SK-N-SH (cell line): ENCODE data around the gene CNTLN. TPM values are rescaled to one million over a fixed set of nuclear protein-coding genes. Genes with fewer than 3 reads are reported as not detected.

Experiments used
- CTCF ChIA-PET: fragments of 300-600, 350-600 bp; formaldehyde crosslinking; extraction: SDS; loops from one replicate; lab custom pipeline; 2021; lab: Yijun Ruan, JAX
- POLR2A ChIA-PET: fragments of 350-600 bp; sonication (Branson Sonifier 250); formaldehyde crosslinking; extraction: SDS; loops from one replicate; lab custom pipeline; 2020; ENCODE audit warnings: antibody characterized with exemption, inconsistent platforms; lab: Yijun Ruan, JAX
- DNase-seq: peaks from one replicate; pipeline ENCODE4 v3.0.0; 2012
- H2AFZ ChIP-seq: fragments of 200-600 bp; sonication (generic); 2 replicates; pipeline ENCODE4 v1.8.1; 2016; ENCODE audit warnings: antibody characterized with exemption, mild to moderate bottlenecking, low read depth
- H3F3A ChIP-seq: fragments of 200-600 bp; sonication (generic); replicated peaks from 2 replicates; pipeline ENCODE3; 2016; ENCODE audit warnings: antibody characterized with exemption, mild to moderate bottlenecking; ENCODE audit not compliant: insufficient read depth
- H3K27ac ChIP-seq, 2 experiments: fragments of 200-500 bp in 1 of 2; fragments of 200-600 bp in 1 of 2; sonication (Bioruptor generic) in 1 of 2; sonication (generic), shearing (Covaris generic) in 1 of 2; 2 replicates each; pipeline versions ENCODE4 v1.5.1 to v1.6.1; 2014 to 2016; ENCODE audit warnings: low read depth in 2 of 2, inconsistent platforms in 1 of 2, low read length in 1 of 2, mild to moderate bottlenecking in 1 of 2, mixed read lengths in 1 of 2
- H3K27me3 ChIP-seq: fragments of 200-600 bp; sonication (generic), shearing (Covaris generic); 2 replicates; pipeline ENCODE4 v1.6.1; 2016; ENCODE audit warnings: mixed run types; ENCODE audit not compliant: insufficient read depth
- H3K36me3 ChIP-seq, 2 experiments: fragments of 200-500 bp in 1 of 2; fragments of 200-600 bp in 1 of 2; sonication (Bioruptor generic) in 1 of 2; sonication (generic) in 1 of 2; replicated peaks in 1 of 2; 2 replicates each; pipeline versions ENCODE3 to v1.5.1; 2014 to 2016; ENCODE audit warnings: low read length in 1 of 2, mild to moderate bottlenecking in 1 of 2; ENCODE audit not compliant: insufficient read depth in 2 of 2, control insufficient read depth in 1 of 2
- H3K4me1 ChIP-seq, 2 experiments: fragments of 200-500 bp in 1 of 2; fragments of 200-600 bp in 1 of 2; sonication (Bioruptor generic) in 1 of 2; sonication (generic), shearing (Covaris generic) in 1 of 2; 2 replicates each; pipeline versions ENCODE4 v1.5.1 to v1.6.1; 2014 to 2016; ENCODE audit warnings: low read depth in 1 of 2, low read length in 1 of 2, mixed run types in 1 of 2; ENCODE audit not compliant: insufficient read depth in 2 of 2, control insufficient read depth in 1 of 2
- H3K4me2 ChIP-seq: fragments of 200-600 bp; sonication (generic), shearing (Covaris generic); 2 replicates; pipeline ENCODE4 v1.6.1; 2017; ENCODE audit warnings: mixed run types
- H3K4me3 ChIP-seq, 2 experiments: fragments of 200-500 bp in 1 of 2; fragments of 200-600 bp in 1 of 2; sonication (Bioruptor generic) in 1 of 2; sonication (generic), shearing (Covaris generic) in 1 of 2; 2 replicates each; pipeline versions ENCODE4 v1.5.1 to v1.8.1; 2014 to 2016; ENCODE audit warnings: low read depth in 2 of 2, inconsistent platforms in 1 of 2, low read length in 1 of 2, mild to moderate bottlenecking in 1 of 2, mixed read lengths in 1 of 2, moderate library complexity in 1 of 2
- H3K79me2 ChIP-seq: fragments of 200-600 bp; sonication (generic); 2 replicates; pipeline ENCODE4 v1.8.1; 2017; ENCODE audit warnings: mild to moderate bottlenecking; ENCODE audit not compliant: insufficient read depth
- H3K9ac ChIP-seq: fragments of 200-600 bp; sonication (generic); 2 replicates; pipeline ENCODE4 v1.6.1; 2017; ENCODE audit warnings: mixed run types
- H3K9me2 ChIP-seq: fragments of 200-600 bp; sonication (generic); 2 replicates; pipeline ENCODE4 v1.6.1; 2017; ENCODE audit warnings: mixed run types
- H3K9me3 ChIP-seq: fragments of 200-600 bp; sonication (generic); 2 replicates; pipeline ENCODE4 v1.6.1; 2017; ENCODE audit warnings: mixed run types, mild to moderate bottlenecking, moderate library complexity
- H4K20me1 ChIP-seq: fragments of 200-600 bp; sonication (generic); 2 replicates; pipeline ENCODE4 v1.6.1; 2017; ENCODE audit warnings: mild to moderate bottlenecking, mixed run types; ENCODE audit not compliant: insufficient read depth
- CHD2 ChIP-seq: fragments of 150-350 bp; IDR thresholded peaks from 2 replicates; pipeline ENCODE4 v1.6.1; 2018; ENCODE audit warnings: low read length; ENCODE audit not compliant: partially characterized antibody
- ELF1 ChIP-seq: IDR thresholded peaks from 2 replicates; pipeline ENCODE4 v1.4.0; 2012
- EP300 ChIP-seq, 2 experiments: IDR thresholded peaks; 2 replicates each; pipeline versions ENCODE4 v1.4.0 to v1.6.1; 2012; ENCODE audit warnings: borderline replicate concordance in 1 of 2, low read depth in 1 of 2, low read length in 1 of 2
- GABPA ChIP-seq: IDR thresholded peaks from 2 replicates; pipeline ENCODE4 v1.4.0; 2012; ENCODE audit warnings: low read depth, mild to moderate bottlenecking
- GATA2 ChIP-seq: sonication (generic); formaldehyde crosslinking; IDR thresholded peaks from 2 replicates; pipeline ENCODE4 v1.5.0; 2020; ENCODE audit warnings: mild to moderate bottlenecking, missing genetic modification reagents
- MEF2A ChIP-seq: IDR thresholded peaks from 2 replicates; pipeline ENCODE4 v1.4.0; 2012; ENCODE audit warnings: low read depth, borderline replicate concordance
- NRF1 ChIP-seq: IDR thresholded peaks from 2 replicates; pipeline ENCODE4 v1.6.1; 2012; ENCODE audit warnings: low read depth, mild to moderate bottlenecking, low read length
- PBX3 ChIP-seq: IDR thresholded peaks from 2 replicates; pipeline ENCODE4; 2012
- RFX5 ChIP-seq: IDR thresholded peaks from 2 replicates; pipeline ENCODE4 v1.6.1; 2012; ENCODE audit warnings: mild to moderate bottlenecking, improper control_type of control experiment, low read length
- RXRA ChIP-seq: IDR thresholded peaks from 2 replicates; pipeline ENCODE4 v1.4.0; 2012; ENCODE audit warnings: low read depth, mild to moderate bottlenecking, borderline replicate concordance
- SIN3A ChIP-seq: IDR thresholded peaks from 2 replicates; pipeline ENCODE4 v1.6.1; 2012; ENCODE audit warnings: low read depth, mild to moderate bottlenecking, low read length, moderate library complexity, borderline replicate concordance
- TAF1 ChIP-seq: IDR thresholded peaks from 2 replicates; pipeline ENCODE4 v1.6.1; 2012; ENCODE audit warnings: low read depth, mild to moderate bottlenecking, low read length, moderate library complexity, borderline replicate concordance
- TCF12 ChIP-seq: IDR thresholded peaks from 2 replicates; pipeline ENCODE4 v1.4.0; 2012
- USF2 ChIP-seq: fragments of 150-350 bp; IDR thresholded peaks from 2 replicates; pipeline ENCODE4 v1.6.1; 2017; ENCODE audit warnings: antibody characterized with exemption, low read length, low read depth, borderline replicate concordance
- WGBS: methylation state at CpG from one replicate; pipeline ENCODE4 v1.1.6; 2017; ENCODE audit warnings: low lambda C conversion rate; 5-methylcytosine and 5-hydroxymethylcytosine counted together
- polyA plus RNA-seq, 3 experiments: library from polyadenylated mRNA; depleted of rRNA; stranded (reverse); fragments of >200 nt; gene quantifications; 2 replicates each; pipeline ENCODE4 v1.2.3, GENCODE V29; 2012
- TF ChIP-seq, protein P1 (sequence below): IDR thresholded peaks from 2 replicates; pipeline ENCODE4 v1.4.0; 2012; ENCODE audit warnings: low read depth, borderline replicate concordance
- TF ChIP-seq, protein P2 (sequence below): IDR thresholded peaks from 2 replicates; pipeline ENCODE4 v1.4.0; 2012; ENCODE audit warnings: low read depth
- TF ChIP-seq, protein P3 (sequence below): IDR thresholded peaks from 2 replicates; pipeline ENCODE4 v1.6.1; 2012; ENCODE audit warnings: mild to moderate bottlenecking, low read depth, low read length, moderate library complexity
- TF ChIP-seq, protein P4 (sequence below): IDR thresholded peaks from 2 replicates; pipeline ENCODE4 v1.4.0; 2012; ENCODE audit warnings: low read depth, borderline replicate concordance

The CNTLN gene
- polyA plus RNA-seq, 1 of the 3 experiments (the other 2 are of a cell fraction): 2.5 TPM

GRCh38 chr9:17315341-17315740, 180.5 kb downstream of the CNTLN start:
- Histone ChIP-seq H3K9ac (no peak overlapping the region), H3K36me3 (peaks cover 0 to 9% of the 10 kb centered on the region in 2 experiments), H3K9me3 (no peaks in the 10 kb centered on the region), H3K4me1 (no peaks in the 10 kb centered on the region; a peak in 2 of 4 replicates), H3K4me3 (no peak overlapping the region), H3K27me3 (no peaks in the 10 kb centered on the region), H3K27ac (no peak overlapping the region), H2AFZ (no peak overlapping the region), H4K20me1 (no peaks in the 10 kb centered on the region), H3F3A (no peaks in the 10 kb centered on the region), H3K9me2 (no peaks in the 10 kb centered on the region), H3K79me2 (no peaks in the 10 kb centered on the region), H3K4me2 (no peak overlapping the region)
- DNase-seq: no peak
- CTCF ChIA-PET: interaction anchor here (1.1 kb wide), 1 partner anchor 9 kb away, joined by 4 read pairs; no protein-coding TSS in a partner anchor
- POLR2A ChIA-PET: no interaction called here
- no peak for TF ChIP-seq TAF1
- TF ChIP-seq SIN3A: no peak
- no peak for TF ChIP-seq RFX5
- no peak for TF ChIP-seq USF2
- no peak for TF ChIP-seq PBX3
- TF ChIP-seq EP300 (IDR thresholded peaks at IDR 0.05; ENCODE audit: borderline replicate concordance in 1 of 2, low read depth in 1 of 2, low read length in 1 of 2): no peak
- TF ChIP-seq GABPA: no peak
- no peak for TF ChIP-seq CHD2
- TF ChIP-seq ELF1: no peak
- no peak for TF ChIP-seq TCF12
- TF ChIP-seq MEF2A: no peak
- TF ChIP-seq, protein P1, sequence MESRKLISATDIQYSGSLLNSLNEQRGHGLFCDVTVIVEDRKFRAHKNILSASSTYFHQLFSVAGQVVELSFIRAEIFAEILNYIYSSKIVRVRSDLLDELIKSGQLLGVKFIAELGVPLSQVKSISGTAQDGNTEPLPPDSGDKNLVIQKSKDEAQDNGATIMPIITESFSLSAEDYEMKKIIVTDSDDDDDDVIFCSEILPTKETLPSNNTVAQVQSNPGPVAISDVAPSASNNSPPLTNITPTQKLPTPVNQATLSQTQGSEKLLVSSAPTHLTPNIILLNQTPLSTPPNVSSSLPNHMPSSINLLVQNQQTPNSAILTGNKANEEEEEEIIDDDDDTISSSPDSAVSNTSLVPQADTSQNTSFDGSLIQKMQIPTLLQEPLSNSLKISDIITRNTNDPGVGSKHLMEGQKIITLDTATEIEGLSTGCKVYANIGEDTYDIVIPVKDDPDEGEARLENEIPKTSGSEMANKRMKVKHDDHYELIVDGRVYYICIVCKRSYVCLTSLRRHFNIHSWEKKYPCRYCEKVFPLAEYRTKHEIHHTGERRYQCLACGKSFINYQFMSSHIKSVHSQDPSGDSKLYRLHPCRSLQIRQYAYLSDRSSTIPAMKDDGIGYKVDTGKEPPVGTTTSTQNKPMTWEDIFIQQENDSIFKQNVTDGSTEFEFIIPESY: no peak

DNA sequence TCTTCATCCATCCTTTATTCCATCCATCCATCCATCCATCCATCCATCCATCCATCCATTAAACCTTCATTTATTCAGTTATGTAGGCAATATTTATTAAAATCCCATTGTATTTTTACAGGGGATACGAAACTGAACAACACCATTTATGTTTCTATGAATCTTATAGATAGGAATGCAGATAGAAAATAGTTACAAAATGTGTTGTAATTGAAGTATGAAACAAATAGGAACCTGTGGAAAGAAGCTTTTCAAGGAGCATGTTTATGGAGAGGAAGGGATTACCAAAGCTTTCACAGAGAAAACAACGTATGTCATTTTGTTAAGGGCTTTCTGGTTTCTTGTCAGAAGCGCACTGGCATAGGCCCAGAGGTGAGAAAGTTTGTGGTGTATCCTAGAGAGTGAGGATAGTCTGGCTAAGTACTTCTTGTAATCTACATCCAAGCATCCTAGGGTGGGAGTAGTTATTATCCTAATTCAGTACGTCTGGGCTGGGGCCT, 184.0 kb downstream of the CNTLN start:
- ChIA-PET CTCF (interaction anchor here (1.2 kb wide), 1 partner anchor 255 kb away, joined by 3 read pairs; no protein-coding TSS in a partner anchor), POLR2A (no interaction called here)
- no peak for DNase-seq
- no peaks in the 10 kb centered on the region for H3F3A ChIP-seq
- no peak overlapping the region for H3K27ac ChIP-seq
- no peak overlapping the region for H3K9ac ChIP-seq
- H3K9me2 ChIP-seq: no peaks in the 10 kb centered on the region
- H3K79me2 ChIP-seq: no peaks in the 10 kb centered on the region
- 86% methylated on average over 4 of the region's 4 CpGs for WGBS
- no peaks in the 10 kb centered on the region for H3K36me3 ChIP-seq
- H3K4me1 ChIP-seq: peaks cover 0 to 16% of the 10 kb centered on the region in 2 experiments; a peak in 2 of 4 replicates
- no peak overlapping the region for H2AFZ ChIP-seq
- no peaks in the 10 kb centered on the region for H4K20me1 ChIP-seq
- H3K4me2 ChIP-seq: no peak overlapping the region
- TF ChIP-seq GATA2 (CRISPR knock-in tag): no peak
- no peak for TF ChIP-seq RXRA
- TF ChIP-seq, protein P2, sequence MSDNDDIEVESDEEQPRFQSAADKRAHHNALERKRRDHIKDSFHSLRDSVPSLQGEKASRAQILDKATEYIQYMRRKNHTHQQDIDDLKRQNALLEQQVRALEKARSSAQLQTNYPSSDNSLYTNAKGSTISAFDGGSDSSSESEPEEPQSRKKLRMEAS: no peak
- TF ChIP-seq NRF1: no peak
- TF ChIP-seq, protein P3, sequence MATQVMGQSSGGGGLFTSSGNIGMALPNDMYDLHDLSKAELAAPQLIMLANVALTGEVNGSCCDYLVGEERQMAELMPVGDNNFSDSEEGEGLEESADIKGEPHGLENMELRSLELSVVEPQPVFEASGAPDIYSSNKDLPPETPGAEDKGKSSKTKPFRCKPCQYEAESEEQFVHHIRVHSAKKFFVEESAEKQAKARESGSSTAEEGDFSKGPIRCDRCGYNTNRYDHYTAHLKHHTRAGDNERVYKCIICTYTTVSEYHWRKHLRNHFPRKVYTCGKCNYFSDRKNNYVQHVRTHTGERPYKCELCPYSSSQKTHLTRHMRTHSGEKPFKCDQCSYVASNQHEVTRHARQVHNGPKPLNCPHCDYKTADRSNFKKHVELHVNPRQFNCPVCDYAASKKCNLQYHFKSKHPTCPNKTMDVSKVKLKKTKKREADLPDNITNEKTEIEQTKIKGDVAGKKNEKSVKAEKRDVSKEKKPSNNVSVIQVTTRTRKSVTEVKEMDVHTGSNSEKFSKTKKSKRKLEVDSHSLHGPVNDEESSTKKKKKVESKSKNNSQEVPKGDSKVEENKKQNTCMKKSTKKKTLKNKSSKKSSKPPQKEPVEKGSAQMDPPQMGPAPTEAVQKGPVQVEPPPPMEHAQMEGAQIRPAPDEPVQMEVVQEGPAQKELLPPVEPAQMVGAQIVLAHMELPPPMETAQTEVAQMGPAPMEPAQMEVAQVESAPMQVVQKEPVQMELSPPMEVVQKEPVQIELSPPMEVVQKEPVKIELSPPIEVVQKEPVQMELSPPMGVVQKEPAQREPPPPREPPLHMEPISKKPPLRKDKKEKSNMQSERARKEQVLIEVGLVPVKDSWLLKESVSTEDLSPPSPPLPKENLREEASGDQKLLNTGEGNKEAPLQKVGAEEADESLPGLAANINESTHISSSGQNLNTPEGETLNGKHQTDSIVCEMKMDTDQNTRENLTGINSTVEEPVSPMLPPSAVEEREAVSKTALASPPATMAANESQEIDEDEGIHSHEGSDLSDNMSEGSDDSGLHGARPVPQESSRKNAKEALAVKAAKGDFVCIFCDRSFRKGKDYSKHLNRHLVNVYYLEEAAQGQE: no peak
- TF ChIP-seq, protein P4, sequence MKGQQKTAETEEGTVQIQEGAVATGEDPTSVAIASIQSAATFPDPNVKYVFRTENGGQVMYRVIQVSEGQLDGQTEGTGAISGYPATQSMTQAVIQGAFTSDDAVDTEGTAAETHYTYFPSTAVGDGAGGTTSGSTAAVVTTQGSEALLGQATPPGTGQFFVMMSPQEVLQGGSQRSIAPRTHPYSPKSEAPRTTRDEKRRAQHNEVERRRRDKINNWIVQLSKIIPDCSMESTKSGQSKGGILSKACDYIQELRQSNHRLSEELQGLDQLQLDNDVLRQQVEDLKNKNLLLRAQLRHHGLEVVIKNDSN: no peak
- no peak for TF ChIP-seq TCF12
- H3K27me3 ChIP-seq: no peaks in the 10 kb centered on the region
- no peaks in the 10 kb centered on the region for H3K9me3 ChIP-seq
- no peak overlapping the region for H3K4me3 ChIP-seq
